K562 (cell line): Measurements from ENCODE around the gene CDPF1. TPM values are rescaled to one million over a fixed set of nuclear protein-coding genes. Genes with fewer than 3 reads are reported as not detected.

ENCODE experiments used
- ATAC-seq: fragments of 200-7000 bp; cut with Tn5 transposase; 3 replicates; pipeline ENCODE4 v1.9.1; 2020; ENCODE audit warnings: moderate library complexity
- BruUV-seq: library from RNA; stranded (reverse); fragments of 400-500 nt; replicated peaks from 2 replicates; lab custom pipeline; 2021; lab: Mats Ljungman, UMichigan
- CTCF ChIA-PET: fragments of 300-600 bp; formaldehyde crosslinking; extraction: SDS; loops from one replicate; lab custom pipeline; 2021; ENCODE audit warnings: low intra/inter-chr PET ratio; lab: Yijun Ruan, JAX
- POLR2A ChIA-PET: fragments of 300-600, 350-650 bp; sonication (Branson Sonifier 250); formaldehyde crosslinking; extraction: SDS; loops from one replicate; lab custom pipeline; 2021; ENCODE audit warnings: antibody characterized with exemption, inconsistent platforms; lab: Yijun Ruan, JAX
- DNase-seq, 4 experiments: peaks; one replicate each; pipeline versions ENCODE4 v3.0.0 to v3.0.0-alpha.2; 2011 to 2018; ENCODE audit warnings: low spot score in 3 of 4, mixed read lengths in 3 of 4; ENCODE audit errors: extremely low read depth in 1 of 4
- FAIRE-seq: peaks from 2 replicates; lab custom pipeline; 2011; peaks lifted over from hg19 to GRCh38; lab: Jason Lieb, UNC
- H2AFZ ChIP-seq: 2 replicates; pipeline ENCODE4 v1.6.0; 2011; ENCODE audit warnings: low read depth, low read length, control low read depth, inconsistent platforms
- H3K27ac ChIP-seq: fragments of 200-600 bp; 3 replicates; pipeline ENCODE4 v1.8.0; 2011; ENCODE audit warnings: low read depth, mild to moderate bottlenecking, control low read depth, inconsistent platforms, low read length, moderate library complexity, mixed read lengths; ENCODE audit errors: extremely low read depth
- H3K27me3 ChIP-seq, 2 experiments: fragments of 300-600 bp in 1 of 2; 2 replicates in 1 of 2; 3 replicates in 1 of 2; pipeline versions ENCODE4 v1.6.0 to v1.8.0; 2011; ENCODE audit warnings: inconsistent platforms in 2 of 2, low read length in 2 of 2, mild to moderate bottlenecking in 1 of 2, mixed read lengths in 1 of 2, moderate library complexity in 1 of 2; ENCODE audit not compliant: control insufficient read depth in 2 of 2, insufficient read depth in 2 of 2
- H3K36me3 ChIP-seq: fragments of 300-600 bp; 3 replicates; pipeline ENCODE4 v1.8.0; 2011; ENCODE audit warnings: mild to moderate bottlenecking, low read length, inconsistent platforms; ENCODE audit not compliant: control insufficient read depth, insufficient read depth
- H3K4me1 ChIP-seq, 2 experiments: fragments of 200-600 bp in 1 of 2; replicated peaks in 1 of 2; 2 replicates in 1 of 2; 3 replicates in 1 of 2; pipeline versions ENCODE4 v1.5.1 to v1.8.0; 2011; ENCODE audit warnings: inconsistent platforms in 2 of 2, low read length in 2 of 2, mild to moderate bottlenecking in 1 of 2, mixed read lengths in 1 of 2, moderate library complexity in 1 of 2; ENCODE audit not compliant: control insufficient read depth in 2 of 2, insufficient read depth in 2 of 2
- H3K4me2 ChIP-seq: 2 replicates; pipeline ENCODE4 v1.6.1; 2011; ENCODE audit warnings: low read length, control low read depth, inconsistent platforms, mixed read lengths; ENCODE audit not compliant: insufficient read depth
- H3K4me3 ChIP-seq: fragments of 200-600 bp; sonication (generic), shearing (Covaris generic); 2 replicates; pipeline ENCODE4 v1.5.1; 2016; ENCODE audit warnings: control low read depth, inconsistent platforms
- H3K79me2 ChIP-seq: fragments of 200-600 bp; 3 replicates; pipeline ENCODE4 v1.8.0; 2011; ENCODE audit warnings: low read length, inconsistent platforms; ENCODE audit not compliant: control insufficient read depth, insufficient read depth
- H3K9ac ChIP-seq, 2 experiments: 2 replicates each; pipeline versions ENCODE4 v1.6.0 to v1.6.1; 2011; ENCODE audit warnings: low read depth in 2 of 2, low read length in 2 of 2, control low read depth in 1 of 2, inconsistent platforms in 1 of 2, mild to moderate bottlenecking in 1 of 2, mixed read lengths in 1 of 2; ENCODE audit not compliant: insufficient read depth in 1 of 2
- H3K9me1 ChIP-seq: one replicate; pipeline ENCODE4 v1.6.0; 2011; ENCODE audit warnings: inconsistent platforms, mild to moderate bottlenecking, low read length, moderate library complexity; ENCODE audit not compliant: control insufficient read depth, insufficient read depth
- H3K9me3 ChIP-seq: replicated peaks from 2 replicates; pipeline ENCODE4 v1.5.1; 2011; ENCODE audit warnings: low read depth, low read length, inconsistent platforms; ENCODE audit not compliant: control insufficient read depth, insufficient read depth
- H4K20me1 ChIP-seq: replicated peaks from 2 replicates; pipeline ENCODE4 v1.6.1; 2011; ENCODE audit warnings: low read length, inconsistent platforms, mixed read lengths; ENCODE audit not compliant: control insufficient read depth, insufficient read depth
- BACH1 ChIP-seq: fragments of 200-800 bp; sonication (Bioruptor generic); IDR thresholded peaks from 2 replicates; pipeline ENCODE4 v1.6.1; 2016; ENCODE audit warnings: missing genetic modification characterization, missing compliant biosample characterization
- ELK1 ChIP-seq: sonication (generic); formaldehyde crosslinking; IDR thresholded peaks from 2 replicates; pipeline ENCODE4 v1.8.1; 2022; ENCODE audit warnings: missing genetic modification reagents
- HCFC1 ChIP-seq: IDR thresholded peaks from 2 replicates; pipeline ENCODE4 v1.6.1; 2012; ENCODE audit warnings: low read depth, low read length, improper control_type of control experiment
- HDGF ChIP-seq: fragments of 450-650 bp; IDR thresholded peaks from 2 replicates; pipeline ENCODE4 v1.6.1; 2016
- KLF10 ChIP-seq: fragments of 250-450 bp; sonication (Bioruptor Pico); IDR thresholded peaks from 2 replicates; pipeline ENCODE4 v1.6.1; 2021; ENCODE audit warnings: matching md5 sums
- POLR2G ChIP-seq: fragments of 200-400 bp; formaldehyde crosslinking; IDR thresholded peaks from 2 replicates; pipeline ENCODE4 v1.6.1; 2017; ENCODE audit warnings: low read depth, mild to moderate bottlenecking, antibody characterized with exemption, low read length, moderate library complexity
- PPARD ChIP-seq: fragments of 250-450 bp; sonication (Bioruptor Pico); IDR thresholded peaks from 2 replicates; pipeline ENCODE4 v1.8.0; 2022; ENCODE audit warnings: inconsistent platforms, mild to moderate bottlenecking, moderate library complexity
- RBFOX2 ChIP-seq: fragments of 200-400 bp; formaldehyde crosslinking; IDR thresholded peaks from 2 replicates; pipeline ENCODE4 v1.6.1; 2017; ENCODE audit warnings: low read depth, mild to moderate bottlenecking, low read length, moderate library complexity
- SAFB2 ChIP-seq: fragments of 200-400 bp; formaldehyde crosslinking; IDR thresholded peaks from 2 replicates; pipeline ENCODE4 v1.6.1; 2018; ENCODE audit warnings: borderline replicate concordance, low read length, low read depth, moderate library complexity; ENCODE audit not compliant: severe bottlenecking
- SMAD1 ChIP-seq: fragments of 150-350 bp; IDR thresholded peaks from 2 replicates; pipeline ENCODE4 v1.6.1; 2014; ENCODE audit warnings: low read length, low read depth; ENCODE audit not compliant: partially characterized antibody
- SREBF2 ChIP-seq: sonication (generic); formaldehyde crosslinking; IDR thresholded peaks from 2 replicates; pipeline ENCODE4 v1.4.0; 2020; ENCODE audit warnings: mild to moderate bottlenecking, missing genetic modification reagents
- ZFP1 ChIP-seq: fragments of 450-650 bp; formaldehyde crosslinking; IDR thresholded peaks from 2 replicates; pipeline ENCODE4 v1.4.0; 2020; ENCODE audit warnings: mild to moderate bottlenecking, mixed read lengths
- WGBS: fragments of 100-300 bp; shearing (Covaris generic); methylation state at CpG from one replicate; pipeline ENCODE4 v1.1.6; 2016; ENCODE audit warnings: low coverage, mixed read lengths; ENCODE audit not compliant: insufficient coverage; ENCODE audit errors: missing lambda C conversion rate; 5-methylcytosine and 5-hydroxymethylcytosine counted together
- in situ Hi-C: fragments of 300-500 bp; cut with MboI; formaldehyde crosslinking; loops from 4 replicates; pipeline ENCODE4 v1.15.0; 2018; ENCODE audit warnings: inconsistent platforms, mixed read lengths
- intact Hi-C: fragments of 100-400 bp; cut with micrococcal nuclease; formaldehyde crosslinking; loops from 2 replicates; pipeline ENCODE4 v1.14.2; 2022
- polyA plus RNA-seq, 8 experiments: library from polyadenylated mRNA; depleted of rRNA in 4 of 8; stranded (reverse) in 5 of 8; unstranded in 3 of 8; fragments of >200 nt; fragmentation: Nextera tagmentation in 2 of 8; fragmentation: Illumina TruSeq in 1 of 8; extraction: Ambion mirVana in 2 of 8; extraction: Trizol in 1 of 8; gene quantifications; 2 replicates each; pipeline versions ENCODE4 v1.2.1 to v1.2.3, GENCODE V29; 2011 to 2014; ENCODE audit warnings: inconsistent platforms in 1 of 8, missing spikeins in 1 of 8
- total RNA-seq, 7 experiments: library from RNA; depleted of rRNA in 6 of 7; stranded (reverse); fragments of >200 nt in 6 of 7; fragmentation: Illumina TruSeq in 2 of 7; extraction: Trizol in 2 of 7; gene quantifications; 2 replicates each; pipeline versions ENCODE4 v1.2.1 to v1.2.3, GENCODE V29; 2011 to 2021; ENCODE audit warnings: low replicate concordance in 1 of 7

Gene CDPF1
- total and polyA plus RNA-seq, 9 of the 15 experiments (the other 6 are each of a cell fraction or from before 2014, with no cell fraction given) = 0.84 to 19.5 (median 9.1) TPM

GRCh38 chr22:46290121-46290842 lies 40.2 kb upstream of the CDPF1 start:
- no peak for FAIRE-seq
- intact Hi-C loops = no loop called here
- POLR2A ChIA-PET = interaction anchor here (0.6 to 1.0 kb wide), 5 partner anchors 16 to 413 kb away, joined by 3 to 5 read pairs (median 3); no protein-coding TSS in a partner anchor

More at GRCh38 chr22:46290121-46290842, 40.2 kb upstream of the CDPF1 start:
- H3K27ac ChIP-seq = no peak overlapping the region
- no peak for TF ChIP-seq SMAD1
- TF ChIP-seq SAFB2 = no peak
- no peak for TF ChIP-seq KLF10 (CRISPR knock-in tag)
- no peak for TF ChIP-seq BACH1 (tag)
- peak; percentile 45; the same call in 1 of the 2 replicates for TF ChIP-seq POLR2G
- TF ChIP-seq ZFP1 (CRISPR knock-in tag) = no peak
- 0 out of 2 replicates have a peak, but pooled peaks have one; percentile 9 for TF ChIP-seq RBFOX2
- no peak for TF ChIP-seq HCFC1
- TF ChIP-seq HDGF = no peak
- TF ChIP-seq ELK1 (CRISPR knock-in tag) = no peak
- no peak for TF ChIP-seq PPARD (CRISPR knock-in tag)
- TF ChIP-seq SREBF2 = no peak
- TF ChIP-seq, all 486 proteins: peak for 2
- peak overlapping the region in 1 of 2 experiments; percentile 17; a peak in 1 of 4 replicates for H3K9ac ChIP-seq
- no peaks in the 10 kb centered on the region for H3K9me3 ChIP-seq
- CTCF ChIA-PET = no interaction called here
- peaks cover 0 to 19% of the 10 kb centered on the region in 2 experiments; a peak in 2 of 5 replicates for H3K4me1 ChIP-seq
- no peaks in the 10 kb centered on the region for H3K27me3 ChIP-seq
- ATAC-seq (no peak), DNase-seq (no peak)
- no peaks in the 10 kb centered on the region for H3K9me1 ChIP-seq
- no peaks in the 10 kb centered on the region for H4K20me1 ChIP-seq
- no peak overlapping the region for H3K4me2 ChIP-seq
- H3K79me2 ChIP-seq = no peaks in the 10 kb centered on the region
- H3K36me3 ChIP-seq = peaks cover 22% of the 10 kb centered on the region; the same call in 2 of the 3 replicates
- H3K4me3 ChIP-seq = no peak overlapping the region
- 91% methylated on average over 8 of the region's 17 CpGs for WGBS
- in situ Hi-C loops = no loop called here
- H2AFZ ChIP-seq = no peak overlapping the region
- no TSS peak for BruUV-seq
